GM21529 (cell line): Measurements from ENCODE around the gene TAS1R3.

Experiments
- ATAC-seq: cut with Tn5 transposase; IDR thresholded peaks from one replicate; pipeline ENCODE4 v1.9.1; 2021; ENCODE audit not compliant: unreplicated experiment

Gene TAS1R3

DNA sequence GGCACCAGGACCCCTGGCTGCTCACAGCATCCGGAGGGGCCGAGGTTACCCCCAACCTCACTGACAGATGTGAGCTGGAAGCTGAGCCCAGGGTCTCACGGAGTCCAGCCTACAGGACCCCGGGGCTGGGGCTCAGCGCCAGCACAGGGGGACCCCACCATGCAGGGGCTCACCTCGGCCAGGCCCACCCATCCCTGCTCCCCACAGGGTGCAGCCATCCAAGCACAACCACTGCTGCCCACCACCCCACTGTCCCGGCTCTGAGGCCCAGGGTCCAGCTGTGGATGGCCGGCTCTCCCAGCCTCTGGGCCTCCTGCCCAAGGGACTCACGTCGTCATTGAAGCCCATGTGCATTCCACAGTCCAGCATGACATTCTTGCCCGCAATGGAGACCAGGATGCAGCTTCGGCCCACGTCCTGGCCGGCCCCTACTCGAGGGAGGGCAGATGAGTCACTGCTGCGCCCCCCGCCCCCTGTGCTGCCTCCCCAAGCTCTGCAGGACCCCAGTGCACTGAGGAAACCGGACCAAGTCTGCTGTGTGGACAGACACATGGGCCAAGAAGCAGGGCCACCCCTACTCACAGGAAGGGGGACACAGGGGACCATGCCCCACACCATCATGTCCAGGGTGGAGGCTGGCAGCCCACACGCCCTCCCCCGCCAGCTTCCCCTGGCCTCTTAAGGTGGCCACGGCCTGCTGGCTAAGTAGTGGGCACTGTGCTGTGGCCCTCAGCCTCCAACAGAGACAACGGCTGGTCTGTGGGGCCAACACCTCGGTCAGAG lies 10.2 kb upstream of the TAS1R3 start:
- ATAC-seq, result no peak

GRCh38 chr1:1321477-1321876 lies 9.6 kb upstream of the TAS1R3 start:
- ATAC-seq, result no peak

GRCh38 chr1:1322418-1322817 lies 8.7 kb upstream of the TAS1R3 start:
- ATAC-seq, result no peak

DNA sequence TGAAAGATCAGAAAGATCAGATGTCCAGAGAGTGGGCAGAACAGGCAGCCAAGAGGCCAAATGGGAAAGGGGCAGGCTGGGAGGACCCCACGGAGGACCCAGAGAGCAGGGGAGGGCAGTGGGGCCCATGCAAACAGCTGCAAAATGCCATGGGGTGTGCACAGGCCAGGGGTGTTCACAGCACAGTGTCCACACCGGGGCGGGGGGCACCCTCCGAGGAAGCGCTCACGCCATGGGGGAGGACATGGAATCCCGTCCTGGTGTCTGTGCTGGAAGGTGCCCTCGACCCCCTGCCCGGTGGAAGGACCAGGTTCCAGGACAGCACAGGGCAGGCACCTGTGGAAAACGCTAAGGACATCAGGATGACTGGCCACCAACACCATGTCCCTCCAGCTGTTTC lies 8.1 kb upstream of the TAS1R3 start:
- ATAC-seq, result no peak

GRCh38 chr1:1324084-1324523 lies 7.0 kb upstream of the TAS1R3 start:
- peak; percentile 14 for ATAC-seq

- ATAC-seq, result peak; percentile 68
Observed at GRCh38 chr1:1324524-1325287, 6.4 kb upstream of the TAS1R3 start, which contains the start of the genes CPTP and INTS11. TSS of gene CPTP (plus strand) at chr1:1324802. CDS start at chr1:1326911, 2,109 bp downstream. TSS of gene INTS11 (minus strand) at chr1:1324660. CDS start at chr1:1324608, 52 bp downstream.

GRCh38 chr1:1325288-1326074 lies 5.6 kb upstream of the TAS1R3 start:
- no peak for ATAC-seq

GRCh38 chr1:1326075-1326605 lies 4.9 kb upstream of the TAS1R3 start:
- ATAC-seq, result no peak

GRCh38 chr1:1327291-1327690 lies 3.8 kb upstream of the TAS1R3 start:
- no peak for ATAC-seq

DNA sequence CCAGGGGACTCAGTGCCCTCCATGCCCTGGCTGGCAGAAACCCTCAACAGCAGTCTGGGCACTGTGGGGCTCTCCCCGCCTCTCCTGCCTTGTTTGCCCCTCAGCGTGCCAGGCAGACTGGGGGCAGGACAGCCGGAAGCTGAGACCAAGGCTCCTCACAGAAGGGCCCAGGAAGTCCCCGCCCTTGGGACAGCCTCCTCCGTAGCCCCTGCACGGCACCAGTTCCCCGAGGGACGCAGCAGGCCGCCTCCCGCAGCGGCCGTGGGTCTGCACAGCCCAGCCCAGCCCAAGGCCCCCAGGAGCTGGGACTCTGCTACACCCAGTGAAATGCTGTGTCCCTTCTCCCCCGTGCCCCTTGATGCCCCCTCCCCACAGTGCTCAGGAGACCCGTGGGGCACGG lies 2.8 kb upstream of the TAS1R3 start:
- ATAC-seq, result no peak

DNA sequence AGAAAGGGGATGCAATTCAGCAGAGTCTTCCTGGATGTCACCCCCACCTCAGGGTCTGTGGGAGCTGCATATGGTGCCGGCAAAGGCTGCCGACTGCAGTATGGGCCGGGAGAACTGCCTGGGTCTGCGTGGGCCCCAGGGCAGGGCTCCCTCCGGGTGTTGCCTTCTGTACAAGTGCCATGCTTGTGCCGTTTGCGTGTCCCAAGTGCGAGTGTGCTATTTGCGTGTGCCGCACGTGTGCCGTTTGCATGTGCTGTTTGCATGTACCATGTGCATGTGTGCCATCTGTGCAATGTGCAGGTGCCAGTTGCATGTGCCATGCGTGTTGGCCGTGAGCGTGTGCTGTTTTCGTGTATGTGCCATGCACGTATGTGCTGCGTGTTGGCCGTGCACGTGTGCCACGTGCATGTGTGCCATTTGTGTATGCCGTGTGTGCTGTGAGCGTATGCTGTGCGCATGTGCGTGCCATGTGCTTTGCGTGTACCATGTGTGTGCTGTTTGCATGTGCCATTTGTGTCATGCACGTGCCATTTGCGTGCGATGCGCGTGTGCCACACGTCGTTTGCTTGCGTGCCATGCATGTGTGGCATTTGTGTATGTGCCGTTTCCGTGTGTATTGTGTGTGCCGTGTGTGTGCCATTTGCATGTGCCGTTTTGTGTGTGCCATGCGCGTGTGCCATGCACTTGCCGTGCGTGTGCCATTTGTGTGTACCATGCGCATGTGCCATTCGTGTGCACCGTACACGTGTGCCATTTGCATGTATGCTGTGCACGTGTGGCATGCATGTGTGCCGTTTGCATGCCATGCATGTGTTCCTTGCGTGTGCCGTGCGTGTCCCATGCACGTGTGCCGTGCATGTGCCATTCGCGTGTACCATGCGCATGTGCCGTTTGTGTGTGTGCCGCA lies 1.5 kb upstream of the TAS1R3 start:
- ATAC-seq, result no peak

DNA sequence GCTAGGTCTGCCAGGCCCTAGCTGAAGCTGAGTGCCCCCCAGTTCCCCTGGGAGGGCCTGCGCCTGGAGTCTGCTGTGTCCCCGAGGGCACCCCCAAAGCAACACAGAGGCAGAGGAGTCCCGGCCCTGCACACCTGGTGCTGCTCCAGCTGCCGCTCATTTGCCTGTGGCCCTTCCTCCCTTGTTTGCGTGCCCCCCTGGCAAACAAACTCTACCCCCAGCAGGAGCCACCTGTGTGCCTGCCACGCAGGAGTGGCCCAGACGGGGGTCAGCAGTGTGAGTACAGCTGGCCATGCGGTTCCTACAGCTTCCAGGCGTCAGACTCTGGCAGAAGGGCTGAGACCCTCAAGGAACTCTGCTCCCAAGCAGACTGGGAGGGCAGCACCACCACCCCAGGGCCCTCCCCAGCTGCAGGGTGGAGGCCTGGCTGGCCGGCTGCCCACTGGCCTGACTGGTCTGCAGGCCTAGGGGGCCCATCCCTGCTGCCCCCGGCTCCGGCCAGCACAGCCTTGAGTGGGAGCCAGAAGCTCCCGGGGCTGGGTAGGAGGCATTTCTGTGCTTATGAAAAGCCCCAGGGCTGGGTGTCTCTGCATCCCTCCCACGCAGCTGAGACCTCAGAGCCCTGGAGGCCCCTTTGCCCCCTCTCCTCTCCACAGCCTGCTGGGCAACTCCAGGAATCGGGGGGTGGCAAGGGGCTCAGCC lies 563 bp upstream of the TAS1R3 start:
- no peak for ATAC-seq

GRCh38 chr1:1332031-1332755 lies 1.1 kb downstream of the TAS1R3 start:
- ATAC-seq, result no peak

GRCh38 chr1:1332774-1333480 lies 1.8 kb downstream of the TAS1R3 start:
- no peak for ATAC-seq

GRCh38 chr1:1333551-1334241 lies 2.6 kb downstream of the TAS1R3 start:
- ATAC-seq, result no peak

- ATAC-seq, result no peak
Observed at GRCh38 chr1:1334835-1335234, 3.8 kb downstream of the TAS1R3 start.

DNA sequence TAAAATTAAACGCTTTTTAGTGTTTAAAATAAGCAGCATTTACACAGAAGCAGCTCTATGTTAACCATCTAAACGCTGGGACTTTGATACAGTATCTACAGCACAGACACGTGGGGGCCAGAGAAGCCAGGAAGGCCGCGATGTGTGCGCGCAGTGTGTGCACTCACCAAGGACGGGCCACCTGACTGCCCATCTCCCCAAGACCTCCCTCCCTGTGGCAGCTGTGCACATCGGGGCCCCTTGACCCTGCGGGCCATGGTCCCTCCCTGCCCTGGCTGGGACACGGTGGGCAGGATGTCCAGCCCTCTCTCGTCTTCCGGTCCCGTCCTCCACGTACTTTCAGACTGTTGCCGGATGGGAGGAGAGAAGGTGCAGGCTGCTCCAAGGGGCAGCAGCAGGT lies 4.2 kb downstream of the TAS1R3 start:
- ATAC-seq, result no peak
